Adrenal gland (tissue), 5 donors: ENCODE data around the gene TMCC1.

Experiments used
- CTCF ChIP-seq, 6 experiments: fragments of 450-650 bp in 4 of 6; fragments of 200-600 bp in 2 of 6; sonication (generic) in 1 of 6; IDR thresholded peaks; 1 replicate in 5 of 6; 2 replicates in 1 of 6; pipeline versions ENCODE4 v1.5.1 to v1.8.0; 2016 to 2021; ENCODE audit warnings: antibody characterized with exemption in 6 of 6, mild to moderate bottlenecking in 2 of 6, moderate library complexity in 1 of 6
- POLR2A ChIP-seq, 2 donors: fragments of 450-650 bp; IDR thresholded peaks; one replicate each; pipeline ENCODE4 v1.6.1; 2017; ENCODE audit warnings: antibody characterized with exemption in 2 of 2, mild to moderate bottlenecking in 2 of 2, moderate library complexity in 1 of 2
- donor health status: DM: no; HTN: no; CAD: no.

DNA sequence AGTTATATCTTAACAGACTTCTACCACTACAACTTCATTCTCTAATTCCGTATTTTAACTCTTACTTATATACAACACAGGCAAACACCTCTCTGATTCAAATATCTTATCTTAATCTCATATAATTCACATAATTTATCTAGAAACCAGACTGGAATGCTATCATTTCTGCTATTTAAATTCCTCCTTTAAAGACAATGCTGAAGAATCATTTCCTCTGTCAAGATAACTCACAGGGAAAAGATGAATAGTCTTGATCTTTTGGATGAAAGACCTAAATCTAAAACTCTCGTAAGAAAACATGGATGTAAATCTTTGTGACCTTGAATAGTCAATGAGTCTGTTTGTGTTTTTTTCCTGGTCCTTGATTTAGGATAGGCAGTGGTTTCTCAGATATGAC, 151.7 kb downstream of the TMCC1 start:
- no peak for TF ChIP-seq CTCF (IDR thresholded peaks at IDR 0.05)
- TF ChIP-seq POLR2A (IDR thresholded peaks at IDR 0.05) = no peak
